ENCODE data around the gene CD200. TPM values are rescaled to one million over a fixed set of nuclear protein-coding genes. Genes with fewer than 3 reads are reported as not detected.

CD200 gene
- 1 to 10 TPM; 2.4 to 9.9 (median 4.5) TPM for total RNA-seq

DNA sequence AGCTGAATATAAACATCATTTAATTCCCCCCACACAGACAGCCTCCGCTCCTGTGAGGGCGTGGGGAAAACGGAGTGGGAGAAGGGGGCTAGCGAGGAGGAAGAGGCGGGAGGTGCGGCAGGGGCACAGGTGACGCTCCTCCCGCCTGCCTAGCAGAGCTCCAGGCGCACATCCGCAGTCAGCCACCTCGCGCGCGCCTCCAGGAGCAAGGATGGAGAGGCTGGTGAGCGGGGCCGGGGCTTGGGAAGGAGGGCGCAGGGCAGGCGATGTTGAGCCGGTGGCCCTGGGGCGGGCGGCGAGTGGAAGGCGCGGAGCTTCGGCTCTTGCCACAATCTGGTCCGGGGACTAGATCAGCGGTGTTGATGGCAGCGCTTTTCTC, at the start of gene CD200:
CD200 (plus strand) TSS at position 155 of the 379 bp plus-strand sequence; CDS start at position 212, 57 bp downstream.
- H3K4me3 ChIP-seq = peak within 1 kb of the TSS; percentile 42 to 56 (median 52)
- ATAC-seq (ENCODE audit: low FRiP score in 2 of 2) (peak; percentile 78 to 87), DNase-seq (peak; percentile 33 to 89)
- 0 to 4% methylated on average over 14 to 26 of the region's 28 CpGs for WGBS, 2 donors
- TF ChIP-seq POLR2AphosphoS5 (IDR thresholded peaks at IDR 0.05) (peak in 1 of 2 donors; percentile 24), EP300 (IDR thresholded peaks at IDR 0.05) (no peak), POLR2A (IDR thresholded peaks at IDR 0.05) (no peak)
- TF ChIP-seq, protein P1, sequence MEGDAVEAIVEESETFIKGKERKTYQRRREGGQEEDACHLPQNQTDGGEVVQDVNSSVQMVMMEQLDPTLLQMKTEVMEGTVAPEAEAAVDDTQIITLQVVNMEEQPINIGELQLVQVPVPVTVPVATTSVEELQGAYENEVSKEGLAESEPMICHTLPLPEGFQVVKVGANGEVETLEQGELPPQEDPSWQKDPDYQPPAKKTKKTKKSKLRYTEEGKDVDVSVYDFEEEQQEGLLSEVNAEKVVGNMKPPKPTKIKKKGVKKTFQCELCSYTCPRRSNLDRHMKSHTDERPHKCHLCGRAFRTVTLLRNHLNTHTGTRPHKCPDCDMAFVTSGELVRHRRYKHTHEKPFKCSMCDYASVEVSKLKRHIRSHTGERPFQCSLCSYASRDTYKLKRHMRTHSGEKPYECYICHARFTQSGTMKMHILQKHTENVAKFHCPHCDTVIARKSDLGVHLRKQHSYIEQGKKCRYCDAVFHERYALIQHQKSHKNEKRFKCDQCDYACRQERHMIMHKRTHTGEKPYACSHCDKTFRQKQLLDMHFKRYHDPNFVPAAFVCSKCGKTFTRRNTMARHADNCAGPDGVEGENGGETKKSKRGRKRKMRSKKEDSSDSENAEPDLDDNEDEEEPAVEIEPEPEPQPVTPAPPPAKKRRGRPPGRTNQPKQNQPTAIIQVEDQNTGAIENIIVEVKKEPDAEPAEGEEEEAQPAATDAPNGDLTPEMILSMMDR (IDR thresholded peaks at IDR 0.05) = peak in 1 of 6 experiments; percentile 9
- no peaks in the 10 kb centered on the region for H3K27me3 ChIP-seq
- no peaks in the 10 kb centered on the region for H3K36me3 ChIP-seq
- peak within 1 kb of the TSS; percentile 42 to 82 (median 72) for H3K27ac ChIP-seq
- H3K9me3 ChIP-seq = no peaks in the 10 kb centered on the region
- H3K4me1 ChIP-seq = peaks cover 3 to 11% (median 8%) of the 10 kb centered on the region in 4 donors

DNA sequence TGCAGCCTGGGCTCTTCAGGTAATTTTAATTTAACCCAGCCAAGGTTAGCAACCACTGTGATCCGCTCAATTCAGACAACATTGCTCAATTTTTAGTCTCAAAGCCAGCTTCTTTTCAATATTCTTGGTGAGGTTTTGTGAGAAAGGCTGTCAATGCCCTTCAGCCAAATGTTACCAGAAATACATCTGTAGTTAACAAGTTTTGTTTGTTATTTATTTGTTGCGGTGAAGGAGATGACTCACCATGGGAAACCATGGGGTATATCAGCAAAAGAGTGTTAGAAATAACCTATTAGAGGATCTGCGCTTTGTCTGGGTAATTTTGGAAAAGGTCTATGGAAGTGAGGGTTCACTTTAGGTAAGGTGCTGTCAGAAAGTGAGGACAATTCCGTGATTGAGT, 43.9 kb upstream of the CD200 start:
- H3K9me3 ChIP-seq = no peaks in the 10 kb centered on the region
- TF ChIP-seq EP300 (IDR thresholded peaks at IDR 0.05) (no peak), POLR2A (IDR thresholded peaks at IDR 0.05) (no peak), POLR2AphosphoS5 (IDR thresholded peaks at IDR 0.05) (no peak)
- TF ChIP-seq, protein P1 (IDR thresholded peaks at IDR 0.05) = no peak
- H3K4me3 ChIP-seq = no peak overlapping the region
- H3K36me3 ChIP-seq = no peaks in the 10 kb centered on the region
- no peak overlapping the region for H3K27ac ChIP-seq
- DNase-seq (no peak), ATAC-seq (ENCODE audit: low FRiP score in 2 of 2) (no peak)
- peaks cover 0 to 8% (median 0%) of the 10 kb centered on the region in 4 donors for H3K4me1 ChIP-seq
- 92% methylated on average over 4 of the region's 4 CpGs for WGBS, 2 donors
- H3K27me3 ChIP-seq = no peaks in the 10 kb centered on the region

DNA sequence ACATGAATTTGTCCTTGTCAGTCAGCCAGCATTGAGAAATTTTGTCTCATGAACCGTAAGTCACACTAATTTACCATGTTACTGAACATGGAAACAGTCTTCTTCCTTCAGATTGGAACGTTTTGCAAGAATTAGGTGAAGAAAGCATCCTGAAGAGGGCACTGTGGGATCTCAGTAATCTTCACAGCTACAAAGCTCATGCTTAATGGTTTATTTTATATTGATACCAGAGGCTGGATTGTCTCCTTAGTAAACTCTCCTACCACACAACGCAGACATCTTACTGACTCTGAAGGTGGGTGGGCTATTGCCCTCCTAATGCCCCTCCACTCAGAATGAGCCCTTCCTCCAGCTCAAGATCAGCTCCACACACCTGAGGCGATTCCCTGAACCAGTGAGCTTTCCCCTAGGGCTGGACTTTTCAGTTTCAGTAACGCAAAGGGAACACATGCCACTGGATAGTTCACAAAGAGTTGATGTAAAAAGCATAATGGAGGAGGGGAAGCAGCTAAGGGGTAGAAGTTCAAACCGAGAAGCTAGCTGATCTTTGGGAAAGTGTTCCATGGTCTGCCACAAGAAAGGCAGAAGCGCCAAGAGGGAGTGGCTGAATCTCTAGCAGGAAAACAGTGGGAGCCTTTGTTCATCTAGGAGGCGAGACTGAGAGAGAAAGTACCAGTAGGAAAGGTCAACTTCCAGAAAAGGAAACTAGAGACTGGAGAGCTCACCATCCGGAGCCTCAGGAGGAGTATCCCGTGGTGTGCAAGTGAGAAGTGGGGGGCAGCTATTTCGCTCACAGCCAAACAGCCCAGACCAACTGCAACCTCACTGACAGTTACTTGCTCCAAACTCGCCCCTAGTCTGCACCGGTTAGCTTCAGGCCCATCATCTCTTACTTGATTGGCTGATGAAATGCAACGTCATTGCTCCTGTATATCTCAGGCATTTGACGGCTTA, 39.3 kb upstream of the CD200 start, which contains the start of gene SLC9C1:
SLC9C1 (minus strand) TSS at position 849 of the 954 bp plus-strand sequence. CDS start 7,425 bp downstream, outside the sequence.
- DNase-seq = no peak
- ATAC-seq (ENCODE audit: low FRiP score in 2 of 2) = peak; percentile 78 to 92

DNA sequence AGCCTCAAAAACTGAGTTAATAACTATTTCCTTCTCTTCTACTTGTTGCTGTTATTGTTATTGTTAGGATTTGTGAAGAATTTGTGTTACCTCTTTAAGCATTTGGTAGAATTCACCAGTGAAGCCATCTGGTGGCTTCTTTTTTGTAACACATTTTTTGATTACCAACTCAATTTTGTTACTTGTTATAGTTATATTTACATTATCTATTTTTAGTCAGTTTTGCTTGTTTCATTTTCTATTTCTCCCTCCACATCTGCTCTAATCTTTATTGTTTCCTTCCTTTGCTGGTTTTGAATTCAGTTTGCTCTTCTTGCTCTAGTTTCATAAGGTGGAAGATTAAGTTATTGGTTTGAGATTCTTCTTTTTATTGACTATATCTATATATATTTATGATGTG, 35.2 kb upstream of the CD200 start:
- Histone ChIP-seq H3K27me3 (no peaks in the 10 kb centered on the region), H3K9me3 (no peaks in the 10 kb centered on the region), H3K4me1 (peaks cover 0 to 13% (median 1%) of the 10 kb centered on the region in 4 donors), H3K36me3 (no peaks in the 10 kb centered on the region), H3K27ac (no peak overlapping the region), H3K4me3 (no peak overlapping the region)
- TF ChIP-seq, protein P1 (IDR thresholded peaks at IDR 0.05) = no peak
- TF ChIP-seq POLR2A (IDR thresholded peaks at IDR 0.05) (no peak), EP300 (IDR thresholded peaks at IDR 0.05) (no peak), POLR2AphosphoS5 (IDR thresholded peaks at IDR 0.05) (no peak)
- ATAC-seq (ENCODE audit: low FRiP score in 2 of 2) = no peak
- no peak for DNase-seq

More for the DNA sequence above, 39.3 kb upstream of the CD200 start, which contains the start of gene SLC9C1:
- H3K9me3 ChIP-seq = no peaks in the 10 kb centered on the region
- no peak for TF ChIP-seq EP300 (IDR thresholded peaks at IDR 0.05)
- TF ChIP-seq POLR2A (IDR thresholded peaks at IDR 0.05) = no peak
- TF ChIP-seq, protein P1 (IDR thresholded peaks at IDR 0.05) = peak; percentile 30 to 66 (median 50)
- H3K36me3 ChIP-seq = no peaks in the 10 kb centered on the region
- H3K4me3 ChIP-seq = peak within 1 kb of the TSS in 3 of 4 donors; percentile 32 to 42 (median 42)
- H3K4me1 ChIP-seq = peaks cover 0 to 11% (median 1%) of the 10 kb centered on the region in 4 donors
- peak within 1 kb of the TSS; percentile 21 to 71 (median 63) for H3K27ac ChIP-seq
- H3K27me3 ChIP-seq = no peaks in the 10 kb centered on the region
- WGBS, 2 donors = 32 to 33% methylated on average over 15 of the region's 15 CpGs
